IPS-15b (cell line): ENCODE measurements around the gene MXD4.
"Not testable (repeated sequence)": the region's sequence is repeated elsewhere in the genome, so short reads cannot be mapped to it uniquely, and the experiment has no call there.

Experiments used
- H3K27me3 ChIP-seq: one replicate; pipeline ENCODE4 v1.6.1; 2013; ENCODE audit warnings: low read length; ENCODE audit not compliant: control insufficient read depth, insufficient read depth
- H3K36me3 ChIP-seq: one replicate; pipeline ENCODE4 v1.6.1; 2013; ENCODE audit warnings: low read length; ENCODE audit not compliant: control insufficient read depth, insufficient read depth
- H3K4me1 ChIP-seq: one replicate; pipeline ENCODE4 v1.6.1; 2013; ENCODE audit warnings: mild to moderate bottlenecking, low read length; ENCODE audit not compliant: control insufficient read depth, insufficient read depth
- H3K4me3 ChIP-seq: one replicate; pipeline ENCODE4 v1.5.1; 2013; ENCODE audit warnings: low read depth, low read length
- H3K9ac ChIP-seq: one replicate; pipeline ENCODE4 v1.6.1; 2013; ENCODE audit warnings: low read depth, mild to moderate bottlenecking, low read length
- H3K9me3 ChIP-seq: one replicate; pipeline ENCODE4 v1.6.1; 2013; ENCODE audit warnings: mild to moderate bottlenecking, low read length; ENCODE audit not compliant: control insufficient read depth, insufficient read depth

The MXD4 gene

GRCh38 chr4:2243681-2244380, 18.1 kb downstream of the MXD4 start:
- Histone ChIP-seq H3K27me3 (no peaks in the 10 kb centered on the region), H3K4me3 (no peak overlapping the region), H3K9ac (no peak overlapping the region), H3K4me1 (peaks cover 6% of the 10 kb centered on the region), H3K36me3 (no peaks in the 10 kb centered on the region), H3K9me3 (no peaks in the 10 kb centered on the region)

- Histone ChIP-seq H3K4me1 (peaks cover 6% of the 10 kb centered on the region), H3K36me3 (no peaks in the 10 kb centered on the region), H3K4me3 (peak within 1 kb of the TSS; percentile 89), H3K9ac (peak within 1 kb of the TSS; percentile 50), H3K27me3 (no peaks in the 10 kb centered on the region), H3K9me3 (no peaks in the 10 kb centered on the region)
These were observed 20.2 kb downstream of the MXD4 start, which contains the start of the genes HAUS3 and POLN for GRCh38 chr4:2241410-2242353. HAUS3 (minus strand) TSS chr4:2242121; CDS start chr4:2240946, 1,175 bp downstream. POLN (minus strand) TSS chr4:2242121; CDS start chr4:2229231, 12,890 bp downstream.

DNA sequence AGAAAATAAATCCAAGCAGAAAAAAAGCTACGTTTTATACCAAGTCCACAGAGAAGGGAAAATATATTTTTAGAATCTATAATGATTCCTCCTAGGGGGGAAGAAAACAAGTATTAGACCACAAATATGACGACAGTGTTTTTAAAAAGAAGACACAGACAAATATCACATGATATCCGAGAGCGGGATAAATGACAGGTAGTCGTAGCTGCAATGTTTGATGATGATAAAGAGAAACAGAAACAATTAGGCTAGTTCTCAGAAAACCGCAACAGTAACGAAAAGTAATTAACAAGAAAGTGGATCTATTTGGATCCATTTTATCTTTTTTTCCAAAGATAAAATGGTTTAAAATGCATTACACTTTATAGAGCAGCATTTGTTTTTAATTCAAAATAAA, 20.9 kb downstream of the MXD4 start:
- H3K4me3 ChIP-seq: peak overlapping the region; percentile 89
- peaks cover 6% of the 10 kb centered on the region for H3K4me1 ChIP-seq
- H3K36me3 ChIP-seq: no peaks in the 10 kb centered on the region
- H3K27me3 ChIP-seq: no peaks in the 10 kb centered on the region
- H3K9ac ChIP-seq: peak overlapping the region; percentile 39
- no peaks in the 10 kb centered on the region for H3K9me3 ChIP-seq

DNA sequence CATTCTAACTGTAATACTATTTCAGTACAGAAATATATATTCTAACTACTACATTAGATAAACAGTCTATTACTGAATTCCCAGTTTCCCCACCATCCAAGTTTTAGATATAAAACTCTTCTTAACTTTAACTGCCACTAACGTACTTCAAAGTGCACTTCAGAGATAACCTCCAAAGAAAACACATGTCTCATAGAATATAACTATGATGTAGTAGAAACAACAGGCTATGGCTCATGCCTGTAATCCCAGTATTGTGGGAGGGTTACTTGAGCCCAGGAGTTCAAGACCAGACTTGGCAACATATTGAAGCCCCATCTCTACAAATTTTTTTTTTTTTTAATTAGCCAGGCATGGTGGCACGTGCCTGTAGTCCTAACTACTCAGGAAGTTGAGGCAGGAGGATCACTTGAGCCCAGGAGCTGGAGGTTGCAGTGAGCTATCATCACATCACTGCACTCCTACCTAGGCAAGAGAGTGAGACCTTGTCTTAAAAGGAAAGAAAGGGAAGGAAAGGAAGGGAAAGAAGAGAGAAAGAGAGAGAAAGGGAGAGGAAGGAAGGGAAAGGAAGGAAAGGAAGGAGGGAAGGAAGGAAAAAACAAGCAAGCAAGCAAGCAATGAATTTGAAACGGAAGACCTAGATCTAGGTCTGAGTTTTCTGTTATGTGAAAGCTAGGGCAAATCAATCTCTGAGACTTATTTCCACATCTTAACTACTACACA, 24.8 kb downstream of the MXD4 start:
- peaks cover 6% of the 10 kb centered on the region for H3K4me1 ChIP-seq
- no peaks in the 10 kb centered on the region for H3K9me3 ChIP-seq

DNA sequence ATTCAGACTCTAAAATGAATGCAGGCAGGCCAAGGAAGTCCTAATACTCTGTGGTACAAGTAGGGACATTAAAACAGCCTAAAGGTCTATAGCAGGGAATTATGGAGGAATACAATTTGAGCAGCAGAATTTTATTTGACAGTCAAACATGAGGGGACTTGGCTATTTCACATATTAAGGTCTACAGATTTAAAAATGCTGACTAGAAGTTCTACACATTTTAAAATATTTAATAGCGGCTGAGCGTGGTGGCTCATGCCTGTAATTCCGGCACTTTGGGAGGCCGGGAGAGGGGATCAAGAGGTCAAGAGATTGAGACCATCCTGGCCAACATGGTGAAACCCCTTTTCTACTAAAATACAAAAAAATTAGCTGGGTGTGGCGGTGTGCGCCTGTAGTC, 30.8 kb downstream of the MXD4 start:
- no peaks in the 10 kb centered on the region for H3K4me1 ChIP-seq
- H3K36me3 ChIP-seq: peaks cover 3% of the 10 kb centered on the region
- no peaks in the 10 kb centered on the region for H3K27me3 ChIP-seq

More for the DNA sequence above, 24.8 kb downstream of the MXD4 start:
- no peak overlapping the region for H3K4me3 ChIP-seq
- H3K9ac ChIP-seq: no peak overlapping the region
- no peaks in the 10 kb centered on the region for H3K27me3 ChIP-seq
- H3K36me3 ChIP-seq: no peaks in the 10 kb centered on the region

DNA sequence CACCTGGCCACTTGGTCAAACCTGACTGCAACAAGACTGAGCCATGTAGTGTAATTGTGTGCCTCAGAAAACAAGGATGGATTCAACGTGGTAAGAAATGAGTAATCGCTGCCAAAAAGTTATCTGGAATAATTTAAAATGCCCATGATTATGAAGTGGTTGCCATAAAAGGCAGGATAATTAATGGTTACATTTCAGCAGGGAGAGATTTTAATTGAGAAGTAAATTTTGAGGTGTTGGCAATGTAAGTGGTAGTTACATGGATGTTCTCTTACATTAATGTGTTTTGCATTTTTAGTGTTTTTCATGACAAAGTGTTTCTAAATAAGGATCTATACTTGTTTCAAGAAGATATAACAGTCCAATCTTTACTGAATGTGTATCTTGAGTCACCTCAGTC, 35.6 kb downstream of the MXD4 start:
- H3K4me3 ChIP-seq: no peak overlapping the region
- no peaks in the 10 kb centered on the region for H3K9me3 ChIP-seq
- no peak overlapping the region for H3K9ac ChIP-seq
- H3K4me1 ChIP-seq: peaks cover 17% of the 10 kb centered on the region
- no peaks in the 10 kb centered on the region for H3K27me3 ChIP-seq
- H3K36me3 ChIP-seq: peaks cover 3% of the 10 kb centered on the region

More for the DNA sequence above, 30.8 kb downstream of the MXD4 start:
- Histone ChIP-seq H3K9ac (no peak overlapping the region), H3K4me3 (no peak overlapping the region), H3K9me3 (no peaks in the 10 kb centered on the region)

- H3K4me1 ChIP-seq: peaks cover 24% of the 10 kb centered on the region
These were observed 39.1 kb downstream of the MXD4 start for GRCh38 chr4:2222838-2223237.

GRCh38 chr4:2221378-2221777, 40.5 kb downstream of the MXD4 start:
- not testable (repeated sequence) for H3K27me3 ChIP-seq, H3K9me3 ChIP-seq, H3K36me3 ChIP-seq, H3K4me3 ChIP-seq, H3K9ac ChIP-seq
- H3K4me1 ChIP-seq: peaks cover 24% of the 10 kb centered on the region

More at GRCh38 chr4:2222838-2223237, 39.1 kb downstream of the MXD4 start:
- no peaks in the 10 kb centered on the region for H3K27me3 ChIP-seq
- H3K9me3 ChIP-seq: no peaks in the 10 kb centered on the region
- H3K36me3 ChIP-seq: peaks cover 3% of the 10 kb centered on the region
- no peak overlapping the region for H3K4me3 ChIP-seq
- peak overlapping the region; percentile 18 for H3K9ac ChIP-seq

- H3K9ac ChIP-seq: no peak overlapping the region
- H3K4me3 ChIP-seq: no peak overlapping the region
- H3K4me1 ChIP-seq: peaks cover 30% of the 10 kb centered on the region
- H3K36me3 ChIP-seq: no peaks in the 10 kb centered on the region
- H3K9me3 ChIP-seq: no peaks in the 10 kb centered on the region
- H3K27me3 ChIP-seq: no peaks in the 10 kb centered on the region
These were observed 41.8 kb downstream of the MXD4 start for GRCh38 chr4:2220016-2220630.

DNA sequence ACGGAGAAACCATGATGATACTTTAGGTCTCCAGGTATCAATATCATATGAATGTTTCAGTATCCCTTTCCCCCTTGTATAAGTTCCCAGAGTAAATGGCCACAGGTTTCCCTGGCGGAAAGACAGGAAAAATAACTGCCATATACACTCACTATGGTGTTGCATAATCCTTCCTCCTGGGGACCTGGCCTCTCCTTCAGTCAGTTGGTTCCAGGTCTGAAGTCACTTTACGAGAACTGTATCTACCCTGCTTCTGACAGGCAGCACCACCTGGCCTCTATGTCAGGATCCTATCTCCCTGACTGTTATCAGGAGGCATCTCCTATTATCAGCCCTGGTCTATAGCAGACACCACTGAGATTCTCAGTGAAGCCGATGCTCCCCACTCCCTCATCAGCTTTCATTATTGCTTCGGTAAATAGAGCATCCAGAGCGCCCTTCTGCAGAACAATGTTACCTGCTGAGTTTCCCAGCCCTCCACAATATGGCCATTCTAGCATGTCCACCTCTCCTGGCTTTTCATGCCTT, 42.6 kb downstream of the MXD4 start:
- H3K4me3 ChIP-seq: no peak overlapping the region
- no peak overlapping the region for H3K9ac ChIP-seq
- H3K27me3 ChIP-seq: no peaks in the 10 kb centered on the region
- no peaks in the 10 kb centered on the region for H3K36me3 ChIP-seq
- no peaks in the 10 kb centered on the region for H3K9me3 ChIP-seq
- H3K4me1 ChIP-seq: peaks cover 30% of the 10 kb centered on the region

DNA sequence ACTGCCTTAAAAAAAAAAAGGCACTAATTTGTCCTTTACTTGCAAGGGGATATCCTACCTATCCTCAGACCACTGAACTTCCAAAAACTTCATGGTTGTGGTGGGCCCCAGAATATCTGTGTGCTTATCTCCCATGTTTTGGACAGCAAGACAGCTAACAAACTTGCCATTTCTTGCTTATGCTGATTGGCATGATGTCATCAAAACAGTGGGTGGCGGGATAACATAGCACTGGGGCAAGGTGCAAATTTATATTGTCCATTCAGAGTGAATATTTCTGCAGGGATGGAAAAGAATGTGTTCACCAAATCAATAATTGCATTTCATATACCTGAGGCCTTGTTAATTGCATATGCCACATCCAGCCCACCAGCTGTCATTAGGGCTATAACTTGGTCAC, 43.5 kb downstream of the MXD4 start:
- H3K9ac ChIP-seq: no peak overlapping the region
- H3K4me3 ChIP-seq: no peak overlapping the region
- H3K9me3 ChIP-seq: no peaks in the 10 kb centered on the region
- H3K27me3 ChIP-seq: no peaks in the 10 kb centered on the region
- no peaks in the 10 kb centered on the region for H3K36me3 ChIP-seq
- H3K4me1 ChIP-seq: peaks cover 30% of the 10 kb centered on the region
